Liver (tissue), 3 donors: Measurements from ENCODE around the gene FBXW7.

Experiments used
- TF ChIP-seq, protein P1 (sequence below): IDR thresholded peaks from 2 replicates; pipeline ENCODE4 v1.6.1; 2016; ENCODE audit warnings: antibody characterized with exemption
- TF ChIP-seq, protein P2 (sequence below): IDR thresholded peaks from 2 replicates; pipeline ENCODE4 v1.6.1; 2016; ENCODE audit warnings: antibody characterized with exemption
- TF ChIP-seq, protein P3 (sequence below): fragments of 150-350 bp; IDR thresholded peaks from 2 replicates; pipeline ENCODE4 v1.5.1; 2017; ENCODE audit warnings: improper control_type of control experiment, low read depth, low read length; ENCODE audit not compliant: missing input control
- TF ChIP-seq, protein P4 (sequence below): IDR thresholded peaks from 2 replicates; pipeline ENCODE4 v1.6.1; 2016; ENCODE audit warnings: antibody characterized with exemption
- donor health status: healthy.
- donor health status: healthy.

DNA sequence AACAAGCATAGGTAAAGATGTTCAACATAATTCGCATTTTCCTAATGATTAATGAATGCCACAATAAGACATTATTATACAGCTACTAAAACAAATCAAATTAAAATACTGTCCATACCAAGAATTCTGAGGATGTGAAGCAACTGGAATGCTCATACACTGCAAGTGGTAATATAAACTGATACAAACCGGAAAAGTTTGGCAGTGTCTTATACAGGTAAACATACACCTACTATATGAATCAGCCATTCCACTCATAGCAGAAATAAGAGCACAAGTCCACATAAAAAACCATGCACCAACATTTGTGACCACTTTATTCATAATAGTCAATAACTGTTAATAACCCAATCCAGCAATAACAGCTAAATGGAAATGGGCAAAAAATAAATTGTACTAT lies 79.3 kb downstream of the FBXW7 start:
- TF ChIP-seq, protein P1, sequence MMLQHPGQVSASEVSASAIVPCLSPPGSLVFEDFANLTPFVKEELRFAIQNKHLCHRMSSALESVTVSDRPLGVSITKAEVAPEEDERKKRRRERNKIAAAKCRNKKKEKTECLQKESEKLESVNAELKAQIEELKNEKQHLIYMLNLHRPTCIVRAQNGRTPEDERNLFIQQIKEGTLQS, result no peak
- TF ChIP-seq, protein P2, sequence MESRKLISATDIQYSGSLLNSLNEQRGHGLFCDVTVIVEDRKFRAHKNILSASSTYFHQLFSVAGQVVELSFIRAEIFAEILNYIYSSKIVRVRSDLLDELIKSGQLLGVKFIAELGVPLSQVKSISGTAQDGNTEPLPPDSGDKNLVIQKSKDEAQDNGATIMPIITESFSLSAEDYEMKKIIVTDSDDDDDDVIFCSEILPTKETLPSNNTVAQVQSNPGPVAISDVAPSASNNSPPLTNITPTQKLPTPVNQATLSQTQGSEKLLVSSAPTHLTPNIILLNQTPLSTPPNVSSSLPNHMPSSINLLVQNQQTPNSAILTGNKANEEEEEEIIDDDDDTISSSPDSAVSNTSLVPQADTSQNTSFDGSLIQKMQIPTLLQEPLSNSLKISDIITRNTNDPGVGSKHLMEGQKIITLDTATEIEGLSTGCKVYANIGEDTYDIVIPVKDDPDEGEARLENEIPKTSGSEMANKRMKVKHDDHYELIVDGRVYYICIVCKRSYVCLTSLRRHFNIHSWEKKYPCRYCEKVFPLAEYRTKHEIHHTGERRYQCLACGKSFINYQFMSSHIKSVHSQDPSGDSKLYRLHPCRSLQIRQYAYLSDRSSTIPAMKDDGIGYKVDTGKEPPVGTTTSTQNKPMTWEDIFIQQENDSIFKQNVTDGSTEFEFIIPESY, result no peak
- TF ChIP-seq, protein P3, sequence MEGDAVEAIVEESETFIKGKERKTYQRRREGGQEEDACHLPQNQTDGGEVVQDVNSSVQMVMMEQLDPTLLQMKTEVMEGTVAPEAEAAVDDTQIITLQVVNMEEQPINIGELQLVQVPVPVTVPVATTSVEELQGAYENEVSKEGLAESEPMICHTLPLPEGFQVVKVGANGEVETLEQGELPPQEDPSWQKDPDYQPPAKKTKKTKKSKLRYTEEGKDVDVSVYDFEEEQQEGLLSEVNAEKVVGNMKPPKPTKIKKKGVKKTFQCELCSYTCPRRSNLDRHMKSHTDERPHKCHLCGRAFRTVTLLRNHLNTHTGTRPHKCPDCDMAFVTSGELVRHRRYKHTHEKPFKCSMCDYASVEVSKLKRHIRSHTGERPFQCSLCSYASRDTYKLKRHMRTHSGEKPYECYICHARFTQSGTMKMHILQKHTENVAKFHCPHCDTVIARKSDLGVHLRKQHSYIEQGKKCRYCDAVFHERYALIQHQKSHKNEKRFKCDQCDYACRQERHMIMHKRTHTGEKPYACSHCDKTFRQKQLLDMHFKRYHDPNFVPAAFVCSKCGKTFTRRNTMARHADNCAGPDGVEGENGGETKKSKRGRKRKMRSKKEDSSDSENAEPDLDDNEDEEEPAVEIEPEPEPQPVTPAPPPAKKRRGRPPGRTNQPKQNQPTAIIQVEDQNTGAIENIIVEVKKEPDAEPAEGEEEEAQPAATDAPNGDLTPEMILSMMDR, result no peak
- TF ChIP-seq, protein P4, sequence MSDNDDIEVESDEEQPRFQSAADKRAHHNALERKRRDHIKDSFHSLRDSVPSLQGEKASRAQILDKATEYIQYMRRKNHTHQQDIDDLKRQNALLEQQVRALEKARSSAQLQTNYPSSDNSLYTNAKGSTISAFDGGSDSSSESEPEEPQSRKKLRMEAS, result no peak
